ENCODE results near the gene ZKSCAN5.
"Not testable (repeated sequence)": the region's sequence is repeated elsewhere in the genome, so short reads cannot be mapped to it uniquely, and the experiment has no call there.

The ZKSCAN5 gene

GRCh38 chr7:99498546-99498944 is 5.9 kb upstream of the ZKSCAN5 start:
- DNase-seq: no peak

- no peak for DNase-seq
These were observed 5.1 kb upstream of the ZKSCAN5 start for GRCh38 chr7:99499371-99499720.

- DNase-seq: peak; percentile 94 to 96 (median 96)
These were observed 4.5 kb upstream of the ZKSCAN5 start, which contains the start of gene ZNF394 for GRCh38 chr7:99499721-99500636. Gene ZNF394 (minus strand): TSS chr7:99500281. CDS start chr7:99500093, 188 bp downstream.

GRCh38 chr7:99500637-99501009 is 3.8 kb upstream of the ZKSCAN5 start:
- no peak for DNase-seq

GRCh38 chr7:99501236-99501635 is 3.2 kb upstream of the ZKSCAN5 start:
- not testable (repeated sequence) for DNase-seq

GRCh38 chr7:99504281-99504602 is 220 bp upstream of the ZKSCAN5 start:
- DNase-seq: no peak

GRCh38 chr7:99505324-99505662 is 831 bp downstream of the ZKSCAN5 start:
- DNase-seq: no peak

- no peak for DNase-seq
These were observed 9.6 kb downstream of the ZKSCAN5 start for GRCh38 chr7:99514050-99514449.

- no peak for DNase-seq
These were observed 16.9 kb downstream of the ZKSCAN5 start for GRCh38 chr7:99521399-99521798.

GRCh38 chr7:99525713-99526440 is 21.4 kb downstream of the ZKSCAN5 start:
- peak in 1 of 3 experiments; percentile 30 for DNase-seq

- DNase-seq: no peak
These were observed 26.9 kb downstream of the ZKSCAN5 start for GRCh38 chr7:99531354-99531765.

GRCh38 chr7:99535667-99536066 is 31.2 kb downstream of the ZKSCAN5 start:
- DNase-seq: no peak

GRCh38 chr7:99539213-99539811 is 34.9 kb downstream of the ZKSCAN5 start:
- no peak for DNase-seq

- DNase-seq: no peak
These were observed 36.1 kb downstream of the ZKSCAN5 start for GRCh38 chr7:99540542-99540941.

- no peak for DNase-seq
These were observed 36.8 kb downstream of the ZKSCAN5 start for GRCh38 chr7:99541212-99541611.

- no peak for DNase-seq
These were observed 38.7 kb downstream of the ZKSCAN5 start for GRCh38 chr7:99543081-99543671.

GRCh38 chr7:99543916-99544315 is 39.5 kb downstream of the ZKSCAN5 start:
- DNase-seq: no peak

- DNase-seq: not testable (repeated sequence)
These were observed 40.8 kb downstream of the ZKSCAN5 start for GRCh38 chr7:99545308-99545707.

GRCh38 chr7:99549545-99549944 is 45.1 kb downstream of the ZKSCAN5 start:
- not testable (repeated sequence) for DNase-seq

- peak in 1 of 3 experiments; percentile 32 for DNase-seq
These were observed 46.9 kb downstream of the ZKSCAN5 start for GRCh38 chr7:99551334-99551733.

GRCh38 chr7:99551767-99552463 is 47.5 kb downstream of the ZKSCAN5 start, which contains the start of gene FAM200A:
Gene FAM200A (minus strand): TSS chr7:99552114. CDS start chr7:99548407, 3,707 bp downstream.
- peak; percentile 94 to 95 (median 95) for DNase-seq

GRCh38 chr7:99553039-99553438 is 48.6 kb downstream of the ZKSCAN5 start:
- no peak for DNase-seq

GRCh38 chr7:99554939-99555338 is 50.5 kb downstream of the ZKSCAN5 start:
- DNase-seq: no peak

Measured in NCI-H1417 (cell line).